ENCODE results near the gene SPON1.

DNA sequence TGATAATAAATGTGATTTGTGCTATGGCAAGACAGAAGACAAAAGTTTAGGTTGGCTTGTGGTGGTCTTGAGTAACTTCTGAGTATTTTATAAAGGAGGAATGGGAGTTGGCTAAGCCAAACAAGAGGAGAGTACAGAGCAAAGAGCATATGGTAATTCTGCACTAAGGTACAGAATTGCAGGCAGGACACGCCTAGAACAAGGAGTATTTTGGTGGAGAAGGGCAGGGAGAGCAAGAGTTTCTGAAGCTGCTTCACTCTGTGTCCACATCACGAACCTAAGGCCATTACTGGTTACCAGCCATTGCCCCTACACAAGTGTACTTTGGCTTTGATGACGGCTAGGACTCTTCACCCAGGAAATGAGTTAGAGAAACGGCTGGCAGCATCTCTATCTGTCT is 170.9 kb downstream of the SPON1 start:
- TF ChIP-seq CTCF (IDR thresholded peaks at IDR 0.05) (no peak), POLR2A (IDR thresholded peaks at IDR 0.05) (no peak)

Measured in heart left ventricle (tissue), 13 donors.